HCT116 (cell line): Measurements from ENCODE around the gene ZNF543. TPM values are rescaled to one million over a fixed set of nuclear protein-coding genes. Genes with fewer than 3 reads are reported as not detected.

Experiments used
- ATAC-seq: fragments of 200-7000 bp; cut with Tn5 transposase; 2 replicates; pipeline ENCODE4 v1.9.1; 2020; ENCODE audit warnings: mild to moderate bottlenecking, moderate library complexity
- BruUV-seq: library from RNA; stranded (reverse); fragments of 400-500 nt; replicated peaks from 2 replicates; lab custom pipeline; 2021; lab: Mats Ljungman, UMichigan
- CTCF ChIA-PET: fragments of 300-600 bp; sonication (Branson Sonifier 250); formaldehyde crosslinking; loops from one replicate; lab custom pipeline; 2021; ENCODE audit warnings: antibody characterized with exemption; lab: Charles Lee
- POLR2A ChIA-PET: fragments of 300-600, 350-600 bp; sonication (Branson Sonifier 250); formaldehyde crosslinking; loops from one replicate; lab custom pipeline; 2021; ENCODE audit warnings: antibody characterized with exemption; lab: Charles Lee
- RAD21 ChIA-PET, 2 experiments: fragments of 300-600 bp; sonication (Branson Sonifier 250); formaldehyde crosslinking; loops; one replicate each; lab custom pipeline; 2023; ENCODE audit warnings: low total read pairs in 2 of 2; ENCODE audit not compliant: uncharacterized antibody in 2 of 2, unreplicated experiment in 2 of 2, low non-redundant PET in 1 of 2; lab: Charles Lee
- DNase-seq: peaks from one replicate; pipeline ENCODE4 v3.0.0-alpha.2; 2010; ENCODE audit warnings: low read depth, low spot score
- H2AFZ ChIP-seq: fragments of 200-600 bp; shearing (Covaris generic), sonication (generic); 2 replicates; pipeline ENCODE4 v1.6.1; 2017; ENCODE audit warnings: low read depth, mixed run types, mixed read lengths, antibody characterized with exemption, low read length; ENCODE audit not compliant: poor library complexity, severe bottlenecking
- H3K27ac ChIP-seq: 2 replicates; pipeline ENCODE4 v1.5.1; 2012; ENCODE audit warnings: low read depth, low read length
- H3K27me3 ChIP-seq: fragments of 200-600 bp; sonication (generic); 2 replicates; pipeline ENCODE4 v1.6.1; 2016; ENCODE audit warnings: mixed run types, low read length, mixed read lengths; ENCODE audit not compliant: insufficient read depth
- H3K36me3 ChIP-seq, 2 experiments: fragments of 200-500 bp in 1 of 2; fragments of 200-600 bp in 1 of 2; sonication (Bioruptor generic) in 1 of 2; sonication (generic) in 1 of 2; 2 replicates each; pipeline versions ENCODE4 v1.5.1 to v1.6.1; 2014 to 2016; ENCODE audit warnings: low read length in 2 of 2, inconsistent platforms in 1 of 2, mixed read lengths in 1 of 2, mixed run types in 1 of 2; ENCODE audit not compliant: insufficient read depth in 2 of 2, control insufficient read depth in 1 of 2
- H3K4me1 ChIP-seq, 2 experiments: fragments of 200-600 bp in 1 of 2; sonication (generic) in 1 of 2; 2 replicates each; pipeline versions ENCODE4 v1.5.1 to v1.6.1; 2012 to 2017; ENCODE audit warnings: low read length in 2 of 2, inconsistent platforms in 1 of 2, mild to moderate bottlenecking in 1 of 2, mixed read lengths in 1 of 2, mixed run types in 1 of 2, moderate library complexity in 1 of 2; ENCODE audit not compliant: insufficient read depth in 2 of 2, control insufficient read depth in 1 of 2
- H3K4me2 ChIP-seq: fragments of 200-600 bp; sonication (generic); 2 replicates; pipeline ENCODE4 v1.6.1; 2017; ENCODE audit warnings: mixed run types, low read length, mixed read lengths
- H3K4me3 ChIP-seq, 2 experiments: fragments of 200-600 bp in 1 of 2; sonication (generic) in 1 of 2; replicated peaks in 1 of 2; 2 replicates each; pipeline ENCODE4 v1.5.1; 2011 to 2016; ENCODE audit warnings: low read length in 2 of 2, control low read depth in 1 of 2, low read depth in 1 of 2, mild to moderate bottlenecking in 1 of 2, mixed read lengths in 1 of 2, mixed run types in 1 of 2
- H3K79me2 ChIP-seq: fragments of 200-600 bp; sonication (generic); 2 replicates; pipeline ENCODE4 v1.6.1; 2017; ENCODE audit warnings: mild to moderate bottlenecking, mixed run types, low read length, moderate library complexity, mixed read lengths; ENCODE audit not compliant: insufficient read depth
- H3K9ac ChIP-seq: fragments of 200-600 bp; sonication (generic); 2 replicates; pipeline ENCODE4 v1.6.1; 2016; ENCODE audit warnings: low read length, mixed read lengths
- H3K9me2 ChIP-seq: fragments of 200-600 bp; sonication (generic), shearing (Covaris generic); 2 replicates; pipeline ENCODE4 v1.6.1; 2017; ENCODE audit warnings: mixed run types, mild to moderate bottlenecking, moderate library complexity; ENCODE audit not compliant: insufficient read depth
- H3K9me3 ChIP-seq, 2 experiments: fragments of 200-500 bp in 1 of 2; fragments of 200-600 bp in 1 of 2; sonication (Bioruptor generic) in 1 of 2; sonication (generic) in 1 of 2; 2 replicates each; pipeline ENCODE4 v1.6.1; 2014 to 2017; ENCODE audit warnings: low read length in 2 of 2, mixed read lengths in 2 of 2, inconsistent platforms in 1 of 2, low read depth in 1 of 2, mild to moderate bottlenecking in 1 of 2, mixed run types in 1 of 2, moderate library complexity in 1 of 2; ENCODE audit not compliant: control insufficient read depth in 1 of 2, insufficient read depth in 1 of 2
- H4K20me1 ChIP-seq: fragments of 200-600 bp; sonication (generic), shearing (Covaris generic); 2 replicates; pipeline ENCODE4 v1.6.1; 2017; ENCODE audit warnings: mixed run types, mild to moderate bottlenecking, moderate library complexity; ENCODE audit not compliant: insufficient read depth
- ATF3 ChIP-seq: IDR thresholded peaks from 2 replicates; pipeline ENCODE4 v1.6.1; 2012
- CEBPB ChIP-seq: IDR thresholded peaks from 2 replicates; pipeline ENCODE4 v1.6.1; 2012; ENCODE audit warnings: low read depth
- EGR1 ChIP-seq: IDR thresholded peaks from 2 replicates; pipeline ENCODE4 v1.6.1; 2012; ENCODE audit warnings: low read depth
- ELF1 ChIP-seq: IDR thresholded peaks from 2 replicates; pipeline ENCODE4 v1.6.1; 2012; ENCODE audit warnings: low read depth, borderline replicate concordance
- EZH2phosphoT487 ChIP-seq: fragments of 200-600 bp; IDR thresholded peaks from 2 replicates; pipeline ENCODE4 v1.6.1; 2018; ENCODE audit warnings: antibody characterized with exemption, borderline replicate concordance
- FOSL1 ChIP-seq: IDR thresholded peaks from 2 replicates; pipeline ENCODE4 v1.6.1; 2012; ENCODE audit warnings: low read depth
- MAX ChIP-seq: IDR thresholded peaks from 2 replicates; pipeline ENCODE4 v1.6.1; 2012
- POLR2AphosphoS5 ChIP-seq: IDR thresholded peaks from 2 replicates; pipeline ENCODE4 v1.6.1; 2011; ENCODE audit warnings: mild to moderate bottlenecking, low read depth, low read length, moderate library complexity
- RAD21 ChIP-seq: IDR thresholded peaks from 2 replicates; pipeline ENCODE4 v1.6.1; 2012; ENCODE audit warnings: low read depth, mild to moderate bottlenecking
- REST ChIP-seq: IDR thresholded peaks from 2 replicates; pipeline ENCODE4 v1.6.1; 2012; ENCODE audit warnings: low read depth
- SIN3A ChIP-seq: IDR thresholded peaks from 2 replicates; pipeline ENCODE4 v1.6.1; 2012; ENCODE audit warnings: low read depth
- SRF ChIP-seq: IDR thresholded peaks from 2 replicates; pipeline ENCODE4 v1.6.1; 2012; ENCODE audit warnings: low read depth
- ZBTB33 ChIP-seq: IDR thresholded peaks from 2 replicates; pipeline ENCODE4 v1.6.1; 2011; ENCODE audit warnings: mild to moderate bottlenecking, low read length, moderate library complexity; ENCODE audit not compliant: insufficient replicate concordance; ENCODE audit errors: extremely low read depth
- ZFX ChIP-seq: fragments of 450-650 bp; IDR thresholded peaks from 2 replicates; pipeline ENCODE4 v1.6.1; 2017
- ZNF274 ChIP-seq: fragments of 200-500 bp; sonication (Bioruptor generic); IDR thresholded peaks from 2 replicates; pipeline ENCODE4 v1.6.1; 2014; ENCODE audit warnings: mild to moderate bottlenecking, low read depth, low read length, inconsistent platforms
- intact Hi-C: fragments of 100-400 bp; cut with micrococcal nuclease; formaldehyde crosslinking; loops from 2 replicates; pipeline ENCODE4 v1.10.0; 2022
- total RNA-seq: library from RNA; stranded (reverse); gene quantifications from one replicate; pipeline ENCODE4 v1.2.1, GENCODE V29; 2021; ENCODE audit not compliant: unreplicated experiment

The ZNF543 gene
- total RNA-seq, 1 experiment from 2014 or later, result 7.6 TPM

- H3K9ac ChIP-seq, result no peak overlapping the region; the same call in 1 of the 2 replicates
- TF ChIP-seq FOSL1, result no peak
- intact Hi-C loops, result no loop called here
- no peak overlapping the region for H2AFZ ChIP-seq
- no peak for ATAC-seq
- H3K4me2 ChIP-seq, result peak overlapping the region; percentile 99
- no peak for DNase-seq
- H3K27me3 ChIP-seq, result no peaks in the 10 kb centered on the region
- POLR2A ChIA-PET, result no interaction called here
- peaks cover 25 to 44% of the 10 kb centered on the region in 2 experiments for H3K36me3 ChIP-seq
- H3K4me1 ChIP-seq, result peaks cover 9 to 23% of the 10 kb centered on the region in 2 experiments
- H3K9me3 ChIP-seq, result no peaks in the 10 kb centered on the region
- H3K4me3 ChIP-seq, result peak overlapping the region; percentile 99
- no TSS peak for BruUV-seq
- H4K20me1 ChIP-seq, result no peaks in the 10 kb centered on the region
- RAD21 ChIA-PET, result no interaction called here
- no peak overlapping the region for H3K27ac ChIP-seq
- H3K79me2 ChIP-seq, result peaks cover 77% of the 10 kb centered on the region
- CTCF ChIA-PET, result no interaction called here
- no peaks in the 10 kb centered on the region for H3K9me2 ChIP-seq
Observed at GRCh38 chr19:57282011-57282643, 38.1 kb upstream of the ZNF543 start.

- H3K27ac ChIP-seq, result no peak overlapping the region
- BruUV-seq, result no TSS peak
- H3K36me3 ChIP-seq, result peaks cover 62 to 85% of the 10 kb centered on the region in 2 experiments
- H3K9ac ChIP-seq, result no peak overlapping the region
- no peak overlapping the region for H3K4me2 ChIP-seq
- no peaks in the 10 kb centered on the region for H3K27me3 ChIP-seq
- peaks cover 0 to 9% of the 10 kb centered on the region in 2 experiments; a peak in 1 of 4 replicates for H3K9me3 ChIP-seq
- no peaks in the 10 kb centered on the region for H3K9me2 ChIP-seq
- H3K4me3 ChIP-seq, result no peak overlapping the region
- ChIA-PET RAD21 (no interaction called here), CTCF (no interaction called here), POLR2A (no interaction called here)
- no peak overlapping the region for H2AFZ ChIP-seq
- DNase-seq, result no peak
- ATAC-seq, result no peak
- no peaks in the 10 kb centered on the region for H3K4me1 ChIP-seq
- H4K20me1 ChIP-seq, result no peaks in the 10 kb centered on the region
- H3K79me2 ChIP-seq, result peaks cover 98% of the 10 kb centered on the region
- intact Hi-C loops, result no loop called here
- TF ChIP-seq ELF1, result no peak
- TF ChIP-seq SRF, result no peak
- TF ChIP-seq SIN3A, result no peak
- no peak for TF ChIP-seq RAD21
- no peak for TF ChIP-seq FOSL1
- TF ChIP-seq REST, result no peak
- TF ChIP-seq ATF3, result no peak
- no peak for TF ChIP-seq ZNF274
- TF ChIP-seq ZBTB33, result no peak
- TF ChIP-seq EZH2phosphoT487, result no peak
- TF ChIP-seq ZFX, result no peak
- no peak for TF ChIP-seq MAX
- TF ChIP-seq POLR2AphosphoS5, result no peak
- TF ChIP-seq EGR1, result no peak
- TF ChIP-seq CEBPB, result no peak
Observed at GRCh38 chr19:57288373-57288772, 31.9 kb upstream of the ZNF543 start.
